Fibroblast of peridontal ligament (primary cell): ENCODE measurements around the gene FAM124B.
"Not testable (repeated sequence)": the region's sequence is repeated elsewhere in the genome, so short reads cannot be mapped to it uniquely, and the experiment has no call there.

ENCODE experiments used
- DNase-seq: peaks from one replicate; pipeline ENCODE4 v3.0.0-alpha.2; 2010; ENCODE audit errors: extremely low read depth

The FAM124B gene

DNA sequence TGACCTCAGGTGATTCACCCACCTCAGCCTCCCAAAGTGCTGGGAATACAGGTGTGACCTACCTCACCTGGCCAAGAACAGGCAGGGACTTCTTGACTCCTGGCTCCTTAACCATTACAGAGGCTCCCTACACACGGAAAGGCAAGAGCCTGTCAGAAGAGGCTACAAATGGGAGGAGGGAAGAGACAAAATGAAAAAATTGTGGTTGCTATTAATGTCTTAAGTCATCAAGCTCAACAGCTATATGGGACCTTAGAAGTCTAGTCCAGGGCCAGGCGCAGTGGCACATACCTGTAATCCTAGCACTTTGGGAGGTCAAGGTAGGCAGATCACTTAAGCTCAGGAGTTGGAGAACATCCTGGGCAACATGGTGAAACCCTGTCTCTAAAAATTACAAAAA is 11.5 kb upstream of the FAM124B start:
- DNase-seq, result no peak

DNA sequence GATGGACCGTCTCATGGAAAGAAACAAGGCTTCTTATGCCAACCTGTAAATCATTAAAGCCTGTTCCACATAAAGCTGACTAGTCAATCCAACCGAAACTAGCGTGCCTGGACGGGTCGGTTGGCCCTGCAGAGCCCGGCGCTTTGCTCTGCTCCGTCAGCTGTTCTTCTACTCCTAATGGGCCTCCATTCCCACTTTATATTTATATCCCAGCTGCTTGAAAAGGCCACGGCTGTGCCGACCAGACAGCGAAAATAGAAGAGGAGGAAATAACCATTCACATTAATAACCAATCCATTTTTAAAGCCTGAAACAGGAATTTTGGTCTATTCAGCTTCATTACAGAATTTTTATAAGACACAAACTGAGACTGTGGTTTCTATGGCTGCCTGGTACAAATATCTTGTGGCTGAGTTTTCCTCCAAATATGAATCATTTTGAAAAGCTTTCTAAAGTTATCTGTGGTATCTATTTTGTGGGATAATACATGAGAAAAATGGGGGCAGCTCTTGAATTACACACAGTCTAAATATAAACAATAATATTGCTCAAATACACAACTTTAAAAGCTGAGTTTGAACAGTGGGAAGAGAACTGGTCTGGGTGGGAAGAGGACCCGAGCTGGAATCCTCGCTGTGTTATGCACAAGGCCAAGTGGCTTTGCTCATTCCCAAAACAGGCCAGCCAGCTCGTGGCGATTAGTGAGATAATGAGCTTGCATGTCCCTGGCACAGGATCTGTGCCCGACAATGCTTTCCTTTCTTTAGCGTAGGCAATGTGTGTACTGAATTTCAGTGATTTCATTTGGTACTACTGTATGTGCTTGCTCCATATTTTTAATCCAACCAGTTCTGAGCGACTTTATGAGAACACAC is 10.5 kb upstream of the FAM124B start:
- peak; percentile 62 for DNase-seq

DNA sequence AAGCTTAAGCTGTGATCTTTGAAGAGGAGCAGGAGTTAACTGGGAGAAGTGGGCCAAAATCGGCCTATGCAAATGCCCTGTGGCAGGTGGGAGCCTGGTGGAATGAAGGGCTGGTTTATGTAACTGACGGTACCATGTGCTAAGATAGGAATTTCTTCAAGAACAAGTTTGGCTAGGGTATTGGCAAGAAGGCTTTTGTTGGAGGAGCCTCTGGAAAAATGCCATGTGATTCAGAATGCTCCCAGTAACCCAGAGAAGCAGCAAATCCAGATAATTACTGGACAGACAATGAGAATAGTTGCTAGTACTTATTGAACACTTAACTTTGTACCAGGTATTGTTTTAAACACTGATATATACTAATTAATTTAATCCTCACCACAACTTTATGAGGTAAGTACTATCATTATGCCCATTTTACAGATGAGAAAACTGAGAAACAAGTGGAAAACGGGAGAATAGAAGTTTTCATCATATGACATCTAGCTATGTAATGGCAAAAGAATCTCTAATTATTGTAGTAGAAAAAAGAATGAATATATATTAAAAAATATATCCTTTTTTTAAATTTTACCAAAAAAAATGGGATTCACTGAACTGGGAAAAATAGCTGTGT is 9.1 kb upstream of the FAM124B start:
- peak; percentile 47 for DNase-seq

DNA sequence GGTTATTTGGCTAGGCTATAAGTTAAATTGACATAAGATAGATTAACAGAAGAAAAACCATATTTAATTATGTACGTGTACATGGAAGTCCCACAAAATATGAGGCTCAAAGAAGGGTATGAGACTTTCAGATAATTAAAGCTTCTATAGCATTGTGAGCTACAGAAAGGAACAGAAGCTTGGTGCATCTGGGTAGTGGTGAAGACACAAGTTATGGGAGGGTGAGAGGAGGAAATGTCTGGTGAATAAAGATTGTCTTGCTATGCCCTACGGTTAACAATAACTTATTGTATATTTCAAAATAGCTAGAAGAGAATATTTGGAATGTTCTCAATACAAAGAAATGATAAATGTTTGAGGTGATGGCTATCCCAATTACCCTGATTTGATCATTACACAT is 6.8 kb upstream of the FAM124B start:
- DNase-seq, result no peak

DNA sequence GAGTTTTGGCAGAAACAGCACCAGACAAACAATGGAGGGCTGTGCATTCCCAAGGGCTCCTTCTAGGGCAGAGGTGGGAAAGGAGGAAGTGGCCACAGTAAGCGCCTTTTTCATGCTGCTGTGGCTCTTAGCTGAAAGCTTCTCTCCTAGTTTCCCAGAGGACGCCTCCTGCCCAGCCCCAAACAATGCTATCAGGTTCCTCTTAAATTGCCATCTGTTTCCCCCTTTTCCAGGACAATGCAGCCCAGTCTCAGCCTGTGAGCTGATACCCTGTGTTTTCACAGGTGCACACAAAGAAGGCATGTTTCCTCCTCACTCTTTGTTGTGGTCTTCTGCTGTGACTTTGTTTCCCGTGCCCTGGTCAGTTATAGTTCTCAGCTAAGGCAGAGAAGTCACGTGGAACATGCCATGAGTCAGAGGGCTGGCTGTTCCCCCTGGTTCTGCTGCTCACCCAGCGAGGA is 5.4 kb upstream of the FAM124B start:
- DNase-seq, result no peak

DNA sequence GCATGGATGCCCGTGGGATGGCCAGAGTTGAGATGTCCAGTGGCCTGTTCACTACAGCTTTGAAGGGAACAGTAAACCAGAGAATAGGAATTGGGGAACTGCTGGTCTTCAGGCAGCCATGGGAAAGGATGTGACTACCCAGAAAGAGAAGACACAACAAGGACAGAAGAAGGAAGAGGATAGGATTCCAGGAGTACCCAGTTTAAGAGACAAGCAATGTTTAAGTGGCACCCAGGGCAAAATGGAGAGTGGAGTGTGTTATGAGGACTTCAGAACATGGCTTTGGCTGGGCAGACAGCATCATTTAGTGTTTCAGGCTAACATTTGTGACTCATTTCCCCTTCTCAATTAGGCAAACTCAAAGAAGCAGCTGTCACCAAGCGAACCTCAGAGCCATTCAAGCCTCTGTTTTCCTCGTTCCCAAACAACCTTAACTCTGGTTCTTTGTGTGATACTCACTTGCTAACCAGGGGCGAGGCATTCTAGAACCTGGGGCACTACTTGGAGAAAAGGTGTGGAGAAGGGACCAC is 4.0 kb upstream of the FAM124B start:
- no peak for DNase-seq

DNA sequence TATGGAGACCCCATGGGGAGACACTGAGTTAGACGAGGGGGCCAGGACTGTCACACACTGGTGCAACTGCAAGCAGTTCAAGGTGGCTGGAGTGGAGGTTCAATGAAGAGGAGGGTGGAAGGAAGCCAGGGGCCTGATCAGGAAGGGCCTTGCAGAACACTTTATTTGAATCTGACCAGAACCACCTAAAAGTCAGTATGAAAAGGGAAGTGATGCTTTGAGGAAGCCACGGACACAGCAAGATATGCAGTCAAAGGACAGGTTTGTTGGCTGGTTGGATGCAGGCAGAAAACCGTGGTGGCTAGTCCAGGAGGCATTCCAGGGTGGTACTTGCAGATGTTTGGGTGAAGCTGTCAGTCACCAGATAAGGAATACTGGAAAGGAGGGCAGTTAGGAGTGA is 3.5 kb upstream of the FAM124B start:
- no peak for DNase-seq

DNA sequence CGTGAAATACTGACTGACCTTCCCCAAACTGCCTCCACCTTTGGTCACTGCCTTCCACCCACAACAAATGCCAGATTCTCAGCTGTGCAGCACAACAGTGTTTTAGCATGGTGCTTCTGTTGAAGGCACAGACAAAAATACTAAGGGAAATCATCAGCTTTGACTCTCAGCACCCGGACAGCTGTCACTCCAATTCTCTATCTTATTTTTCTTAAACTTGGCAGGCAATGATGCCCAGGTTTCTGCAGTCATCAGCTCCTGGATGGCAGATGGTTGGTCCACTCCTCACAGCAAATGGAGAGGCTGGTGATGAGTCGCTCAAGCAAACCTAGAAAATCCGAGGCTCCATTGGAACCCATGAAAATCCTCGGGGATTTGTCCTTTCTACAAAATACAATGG is 2.9 kb upstream of the FAM124B start:
- DNase-seq, result no peak

DNA sequence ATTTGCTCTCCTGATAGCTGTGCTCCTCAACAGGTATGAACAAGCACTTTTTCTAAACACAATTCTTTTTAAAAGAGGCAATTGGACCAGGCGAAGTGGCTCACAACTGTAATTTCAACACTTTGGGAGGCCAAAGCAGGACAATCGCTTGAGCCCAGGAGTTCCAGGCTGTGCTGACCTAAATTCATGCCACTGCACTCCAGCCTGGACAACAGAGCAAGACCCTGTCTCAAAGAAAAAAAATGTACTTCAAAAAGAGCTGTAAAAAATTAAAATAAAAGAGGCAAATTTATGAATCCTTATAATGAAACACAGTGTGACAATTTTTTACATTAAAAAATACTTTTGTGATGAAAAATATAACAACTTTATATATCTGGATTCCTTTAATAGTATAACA is 1.8 kb upstream of the FAM124B start:
- no peak for DNase-seq

DNA sequence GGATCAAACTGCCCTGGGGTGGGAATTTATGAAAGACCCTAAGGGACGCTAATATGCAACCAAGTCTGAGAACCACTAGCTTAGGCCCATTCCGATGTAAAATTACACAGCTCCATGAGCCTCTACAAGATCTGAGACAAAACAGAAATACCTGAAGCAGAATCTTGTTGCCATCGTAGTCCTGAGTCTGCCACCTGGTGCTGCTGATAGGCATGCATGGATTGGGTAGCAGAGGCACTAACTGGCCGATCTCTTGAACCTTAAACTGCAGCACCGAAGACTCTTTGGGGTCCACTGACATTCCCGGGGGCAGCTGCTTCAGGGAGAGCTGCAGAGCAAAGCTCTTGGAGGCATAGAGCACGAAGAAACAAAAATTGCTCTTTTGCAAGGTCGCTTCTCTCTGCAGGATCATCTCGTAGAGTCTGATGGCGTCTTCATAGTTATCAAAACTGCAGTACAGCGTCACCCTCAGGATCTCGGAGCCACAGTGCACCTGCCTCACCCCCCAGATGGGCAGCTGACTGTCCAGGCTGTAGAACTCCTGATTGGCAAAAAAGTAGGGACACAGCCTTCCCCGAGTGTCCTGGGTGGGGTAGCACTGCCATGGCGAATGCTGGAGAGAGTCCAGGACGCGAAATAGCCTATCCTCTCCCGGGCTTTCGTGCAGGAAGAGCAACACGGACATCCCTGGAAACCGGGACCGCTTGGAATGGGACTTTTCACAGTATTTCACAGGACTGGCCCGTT is 848 bp downstream of the FAM124B start:
- DNase-seq, result no peak

DNA sequence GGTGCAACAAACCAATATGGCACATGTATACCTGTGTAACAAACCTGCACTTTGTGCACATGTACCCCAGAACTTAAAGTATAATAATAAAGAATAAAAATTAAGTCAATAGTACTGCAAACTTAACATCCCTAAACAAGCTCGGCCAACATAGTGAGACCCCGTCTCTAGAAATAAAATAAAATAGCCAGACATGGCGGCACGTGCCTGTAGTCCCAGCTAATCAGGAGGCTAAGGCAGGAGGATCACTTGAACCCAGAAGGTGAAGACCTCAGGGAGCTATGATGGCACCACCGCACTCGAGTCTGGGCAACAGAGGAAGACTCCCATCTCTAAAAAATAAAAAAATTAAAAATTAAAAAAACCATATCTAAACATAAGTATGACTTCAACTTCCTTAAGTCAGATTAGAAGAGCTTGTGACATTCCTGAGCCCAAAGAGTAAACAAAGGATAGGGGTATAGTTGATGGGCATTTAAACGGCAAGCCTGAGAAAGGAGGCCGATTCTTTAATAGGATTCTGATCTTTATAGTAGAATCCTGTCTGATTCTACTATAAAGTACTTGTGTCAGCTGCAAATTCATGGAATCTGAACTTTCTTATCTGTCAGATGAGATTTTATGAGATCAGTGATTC is 1.6 kb downstream of the FAM124B start:
- no peak for DNase-seq

DNA sequence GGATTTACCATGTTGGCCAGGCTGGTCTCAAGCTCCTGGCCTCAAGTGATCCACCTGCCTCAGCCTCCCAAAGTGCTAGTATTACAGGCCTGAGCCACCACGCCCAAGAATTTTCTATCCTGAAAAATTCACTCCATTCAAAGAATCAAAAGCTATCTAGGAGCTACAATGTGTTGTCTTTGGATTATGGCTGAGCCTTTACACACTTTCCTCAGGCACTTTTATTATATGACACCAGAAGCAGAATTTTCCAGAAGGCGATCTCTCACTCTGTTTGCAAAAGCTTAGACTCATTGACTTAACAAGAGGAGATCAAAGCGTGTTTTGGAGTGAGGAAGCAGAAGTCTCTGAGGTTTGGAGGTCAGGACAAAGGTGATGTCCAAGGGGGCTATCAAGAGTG is 3.6 kb downstream of the FAM124B start:
- no peak for DNase-seq

DNA sequence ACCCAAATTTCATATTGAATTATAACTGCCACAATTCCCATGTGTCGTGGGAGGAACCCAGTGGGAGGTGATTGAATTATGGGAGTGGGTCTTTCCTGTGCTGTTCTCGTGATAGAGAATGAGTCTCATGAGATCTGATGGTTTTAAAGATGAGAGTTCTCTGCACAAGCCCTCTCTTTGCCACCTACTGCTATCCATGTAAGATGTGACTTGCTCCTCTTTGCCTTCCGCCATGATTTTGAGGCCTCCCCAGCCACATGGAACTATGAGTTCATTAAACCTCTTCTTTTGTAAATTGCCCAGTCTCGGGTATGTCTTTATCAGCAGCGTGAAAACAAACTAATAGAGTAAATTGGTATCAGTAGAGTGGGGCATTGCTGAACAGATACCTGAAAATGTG is 4.8 kb downstream of the FAM124B start:
- DNase-seq, result not testable (repeated sequence)

DNA sequence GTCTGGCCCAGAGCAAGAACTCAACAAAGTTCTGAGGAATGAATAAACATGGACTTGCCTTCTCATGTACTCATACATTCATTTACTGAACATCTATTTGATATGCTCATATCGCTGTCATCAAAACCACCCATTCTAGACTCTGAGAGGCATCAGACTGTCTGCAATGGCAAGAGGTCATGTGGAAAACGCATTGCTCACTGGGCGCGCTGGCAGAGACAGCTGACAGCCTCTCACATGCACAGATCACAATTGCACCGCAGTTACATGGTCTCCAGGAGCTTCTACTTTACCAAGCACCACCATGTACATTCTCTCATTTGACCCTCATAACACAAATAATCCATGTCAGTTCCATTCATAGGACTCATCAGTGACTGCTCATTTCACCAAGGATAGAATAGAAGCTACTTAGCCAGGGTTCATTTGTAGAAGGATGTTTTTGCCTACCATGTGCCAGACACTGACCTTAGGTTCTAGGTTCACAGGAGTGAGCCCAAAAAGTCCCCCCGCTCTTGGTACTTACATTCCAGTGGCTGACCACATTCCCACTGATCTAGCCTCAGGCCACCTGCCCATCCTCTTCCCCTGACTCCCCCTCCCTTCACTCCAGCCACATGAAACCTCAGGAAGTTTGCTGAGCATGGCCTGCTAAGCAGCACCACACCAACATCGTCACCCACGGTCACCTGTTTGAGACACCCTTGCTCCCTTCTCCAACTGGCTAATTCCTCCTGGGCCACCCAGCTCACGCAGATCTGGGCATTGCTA is 6.1 kb downstream of the FAM124B start:
- no peak for DNase-seq

DNA sequence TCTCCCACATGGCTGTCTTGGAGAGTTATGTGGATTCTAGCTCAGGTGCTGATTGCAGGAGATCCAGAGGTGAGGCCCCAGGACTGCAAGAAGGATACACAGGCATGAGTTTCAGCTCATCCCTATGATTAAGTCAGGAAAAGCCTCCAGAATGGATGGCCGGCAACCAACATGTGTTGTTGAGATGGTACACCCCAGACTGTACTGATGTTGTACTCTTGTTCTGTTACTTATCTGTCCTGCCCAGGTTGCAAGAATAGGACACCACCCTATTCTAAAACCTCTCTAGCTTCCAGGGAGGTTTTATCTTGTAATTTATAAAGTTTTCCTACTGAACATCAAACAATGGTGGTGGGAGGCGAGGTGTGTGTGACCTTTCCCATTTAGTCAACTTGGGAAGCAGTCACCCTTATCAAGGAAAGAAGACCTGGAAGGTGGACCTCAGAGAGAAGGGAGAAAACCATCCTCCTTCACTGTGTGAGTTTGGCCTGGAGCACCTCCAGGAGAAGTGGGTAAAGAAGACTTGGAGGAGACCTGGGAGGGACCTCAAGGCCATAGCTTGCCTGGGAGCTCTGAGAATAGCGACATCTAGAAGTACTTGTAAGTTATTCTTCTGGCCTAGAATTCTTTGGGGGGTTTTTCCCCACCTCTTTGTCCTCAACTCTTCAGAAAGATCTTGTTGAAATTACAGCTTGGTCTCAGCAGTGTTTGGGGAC is 8.6 kb downstream of the FAM124B start:
- no peak for DNase-seq

DNA sequence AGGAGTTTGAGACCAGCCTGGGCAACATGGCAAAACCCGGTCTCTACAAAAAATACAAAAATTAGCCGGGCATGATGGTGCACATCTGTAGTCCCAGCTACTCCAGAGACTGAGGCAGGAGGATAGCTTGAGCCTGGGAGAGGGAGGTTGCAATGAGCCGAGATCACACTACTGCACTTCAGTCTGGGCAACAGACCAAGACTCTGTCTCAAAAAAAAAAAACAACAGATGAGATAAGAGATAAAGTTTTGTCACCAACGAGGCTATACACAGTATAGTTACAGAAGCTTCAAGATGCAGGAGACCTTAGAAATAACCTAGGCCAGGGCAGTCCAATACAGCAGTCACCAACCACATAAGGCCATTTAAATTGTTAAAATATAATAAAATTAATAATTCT is 9.4 kb downstream of the FAM124B start:
- DNase-seq, result no peak

DNA sequence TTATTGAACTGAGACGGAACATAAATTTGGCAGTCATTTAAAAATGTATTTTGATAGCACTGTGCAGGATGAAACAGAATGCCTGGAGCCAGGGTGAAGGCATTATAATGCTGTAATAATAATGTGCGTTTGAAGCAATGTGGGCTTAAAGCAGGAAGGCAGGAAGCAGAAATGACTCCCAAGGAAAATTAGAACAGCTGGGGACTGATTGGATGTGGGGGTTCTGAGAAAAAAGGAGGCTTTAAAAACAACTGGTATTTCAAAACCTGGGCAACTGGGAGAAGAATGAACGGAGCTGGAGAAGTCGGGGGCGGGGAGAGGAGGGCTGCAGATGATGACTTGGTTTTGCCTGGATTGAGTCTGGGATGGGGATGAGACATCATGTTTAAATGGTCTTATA is 12.6 kb downstream of the FAM124B start:
- DNase-seq, result no peak

DNA sequence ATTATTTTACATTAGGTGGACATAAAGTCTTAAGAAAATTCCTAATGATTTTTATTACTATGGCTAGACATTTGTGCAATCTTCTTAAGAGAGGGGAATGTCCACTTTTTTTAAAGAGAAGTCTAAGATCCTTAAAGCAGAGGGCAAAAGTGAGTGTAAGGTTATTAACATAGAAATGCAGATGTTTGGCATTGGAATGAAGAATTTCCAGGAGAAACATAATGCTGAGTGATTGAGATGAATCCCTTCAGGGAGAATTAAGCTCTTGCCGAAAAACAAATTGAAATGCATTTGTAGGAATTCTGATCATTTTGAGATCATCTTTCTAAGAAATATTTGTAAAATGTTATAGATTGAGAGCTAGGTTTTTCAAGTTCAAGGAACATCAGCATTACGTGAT is 15.0 kb downstream of the FAM124B start:
- no peak for DNase-seq

DNA sequence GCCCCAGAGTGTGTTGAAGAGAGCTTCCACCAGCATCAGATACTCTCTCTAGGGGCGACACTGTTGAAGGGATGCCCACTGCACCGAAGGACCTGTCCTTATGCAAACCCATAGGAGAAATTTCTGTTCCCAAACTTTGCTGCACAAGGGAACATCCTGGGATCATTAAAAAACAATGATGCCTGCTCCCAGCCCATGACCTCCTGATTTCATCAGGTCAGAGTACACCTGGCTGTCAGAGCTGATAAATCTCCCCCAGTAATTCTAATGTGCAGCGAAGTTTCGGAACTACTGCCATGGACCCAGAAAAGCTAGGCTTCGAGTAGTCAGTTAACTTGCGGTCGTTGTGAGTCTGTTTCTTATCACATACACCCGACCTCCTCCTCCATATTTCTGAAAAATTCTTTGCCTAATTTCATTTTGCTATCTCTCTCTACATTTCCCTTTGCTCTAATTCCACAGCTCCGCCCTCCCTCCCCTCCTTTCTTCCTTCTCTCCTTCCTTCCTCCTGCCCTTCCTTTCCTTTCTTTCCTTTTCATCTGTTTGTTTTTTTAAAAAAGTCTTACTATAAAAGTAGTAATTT is 18.8 kb downstream of the FAM124B start:
- no peak for DNase-seq

DNA sequence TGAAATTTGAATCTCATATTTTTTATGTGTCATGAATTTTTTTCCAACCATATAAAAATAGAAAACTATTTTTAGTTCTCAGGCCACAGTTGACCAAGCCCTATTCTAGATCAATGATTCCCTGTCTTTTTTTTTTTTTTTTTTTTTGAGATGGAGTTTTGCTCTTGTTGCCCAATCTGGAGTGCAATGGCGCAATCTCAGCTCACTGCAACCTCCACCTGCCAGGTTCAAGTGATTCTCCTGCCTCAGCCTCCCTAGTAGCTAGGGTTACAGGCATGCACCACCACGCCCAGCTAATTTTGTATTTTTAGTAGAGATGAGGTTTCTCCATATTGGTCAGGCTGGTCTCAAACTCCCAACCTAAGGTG is 19.6 kb downstream of the FAM124B start:
- DNase-seq, result not testable (repeated sequence)
